ENCODE measurements around the gene KPNA1.

Gene KPNA1

GRCh38 chr3:122548619-122549018 is 33.9 kb upstream of the KPNA1 start:
- Histone ChIP-seq H3K4me1 (ENCODE audit: insufficient read depth, low read length) (no peaks in the 10 kb centered on the region), H3K27ac (ENCODE audit: low read depth, low read length) (no peak overlapping the region), H3K9me3 (ENCODE audit: insufficient read depth, low read depth, low read length) (no peaks in the 10 kb centered on the region), H3K4me3 (ENCODE audit: low read length) (no peak overlapping the region), H3K36me3 (ENCODE audit: insufficient read depth, low read length) (no peaks in the 10 kb centered on the region), H3K9ac (ENCODE audit: low read depth, low read length) (no peak overlapping the region), H3K27me3 (ENCODE audit: insufficient read depth, low read length) (no peaks in the 10 kb centered on the region)
- 94% methylated on average over 1 of the region's 1 CpG for WGBS

GRCh38 chr3:122548076-122548475 is 33.3 kb upstream of the KPNA1 start:
- H3K9ac ChIP-seq (ENCODE audit: low read depth, low read length) = no peak overlapping the region
- H3K9me3 ChIP-seq (ENCODE audit: insufficient read depth, low read depth, low read length) = no peaks in the 10 kb centered on the region
- no peaks in the 10 kb centered on the region for H3K27me3 ChIP-seq (ENCODE audit: insufficient read depth, low read length)
- H3K4me1 ChIP-seq (ENCODE audit: insufficient read depth, low read length) = no peaks in the 10 kb centered on the region
- H3K36me3 ChIP-seq (ENCODE audit: insufficient read depth, low read length) = no peaks in the 10 kb centered on the region
- 94% methylated on average over 3 of the region's 3 CpGs for WGBS
- no peak overlapping the region for H3K4me3 ChIP-seq (ENCODE audit: low read length)
- no peak overlapping the region for H3K27ac ChIP-seq (ENCODE audit: low read depth, low read length)

GRCh38 chr3:122546151-122546550 is 31.4 kb upstream of the KPNA1 start:
- whole genome bisulfite sequencing = 90% methylated on average over 5 of the region's 5 CpGs
- Histone ChIP-seq H3K9ac (ENCODE audit: low read depth, low read length) (no peak overlapping the region), H3K27ac (ENCODE audit: low read depth, low read length) (no peak overlapping the region), H3K36me3 (ENCODE audit: insufficient read depth, low read length) (no peaks in the 10 kb centered on the region), H3K4me1 (ENCODE audit: insufficient read depth, low read length) (no peaks in the 10 kb centered on the region), H3K27me3 (ENCODE audit: insufficient read depth, low read length) (no peaks in the 10 kb centered on the region), H3K9me3 (ENCODE audit: insufficient read depth, low read depth, low read length) (no peaks in the 10 kb centered on the region), H3K4me3 (ENCODE audit: low read length) (no peak overlapping the region)

GRCh38 chr3:122538956-122539490 is 24.3 kb upstream of the KPNA1 start:
- no peaks in the 10 kb centered on the region for H3K9me3 ChIP-seq (ENCODE audit: insufficient read depth, low read depth, low read length)
- no peaks in the 10 kb centered on the region for H3K36me3 ChIP-seq (ENCODE audit: insufficient read depth, low read length)
- H3K9ac ChIP-seq (ENCODE audit: low read depth, low read length) = no peak overlapping the region
- no peak overlapping the region for H3K27ac ChIP-seq (ENCODE audit: low read depth, low read length)
- no peaks in the 10 kb centered on the region for H3K27me3 ChIP-seq (ENCODE audit: insufficient read depth, low read length)
- 97% methylated on average over 7 of the region's 7 CpGs for WGBS
- H3K4me1 ChIP-seq (ENCODE audit: insufficient read depth, low read length) = peaks cover 27% of the 10 kb centered on the region
- no peak overlapping the region for H3K4me3 ChIP-seq (ENCODE audit: low read length)

- 29% methylated on average over 3 of the region's 3 CpGs for whole genome bisulfite sequencing
- Histone ChIP-seq H3K9me3 (ENCODE audit: insufficient read depth, low read depth, low read length) (no peaks in the 10 kb centered on the region), H3K27ac (ENCODE audit: low read depth, low read length) (peak overlapping the region; percentile 33; the same call in 1 of the 2 replicates), H3K9ac (ENCODE audit: low read depth, low read length) (no peak overlapping the region), H3K4me3 (ENCODE audit: low read length) (peak overlapping the region; percentile 1; the same call in 1 of the 2 replicates), H3K4me1 (ENCODE audit: insufficient read depth, low read length) (peaks cover 27% of the 10 kb centered on the region), H3K36me3 (ENCODE audit: insufficient read depth, low read length) (no peaks in the 10 kb centered on the region), H3K27me3 (ENCODE audit: insufficient read depth, low read length) (no peaks in the 10 kb centered on the region)
These were observed 21.9 kb upstream of the KPNA1 start for GRCh38 chr3:122536632-122537001.

- H3K27me3 ChIP-seq (ENCODE audit: insufficient read depth, low read length) = no peaks in the 10 kb centered on the region
- peaks cover 27% of the 10 kb centered on the region for H3K4me1 ChIP-seq (ENCODE audit: insufficient read depth, low read length)
- H3K9ac ChIP-seq (ENCODE audit: low read depth, low read length) = no peak overlapping the region
- no peaks in the 10 kb centered on the region for H3K36me3 ChIP-seq (ENCODE audit: insufficient read depth, low read length)
- 69% methylated on average over 6 of the region's 6 CpGs for WGBS
- H3K27ac ChIP-seq (ENCODE audit: low read depth, low read length) = peak overlapping the region; percentile 33; the same call in 1 of the 2 replicates
- peak overlapping the region; percentile 1; the same call in 1 of the 2 replicates for H3K4me3 ChIP-seq (ENCODE audit: low read length)
- H3K9me3 ChIP-seq (ENCODE audit: insufficient read depth, low read depth, low read length) = no peaks in the 10 kb centered on the region
These were observed 21.4 kb upstream of the KPNA1 start for GRCh38 chr3:122535964-122536631.

GRCh38 chr3:122533931-122534334 is 19.2 kb upstream of the KPNA1 start:
- H3K36me3 ChIP-seq (ENCODE audit: insufficient read depth, low read length) = no peaks in the 10 kb centered on the region
- 88% methylated on average over 1 of the region's 1 CpG for WGBS
- H3K27me3 ChIP-seq (ENCODE audit: insufficient read depth, low read length) = no peaks in the 10 kb centered on the region
- no peak overlapping the region for H3K4me3 ChIP-seq (ENCODE audit: low read length)
- H3K9me3 ChIP-seq (ENCODE audit: insufficient read depth, low read depth, low read length) = no peaks in the 10 kb centered on the region
- H3K4me1 ChIP-seq (ENCODE audit: insufficient read depth, low read length) = peaks cover 27% of the 10 kb centered on the region
- no peak overlapping the region for H3K9ac ChIP-seq (ENCODE audit: low read depth, low read length)
- H3K27ac ChIP-seq (ENCODE audit: low read depth, low read length) = no peak overlapping the region

GRCh38 chr3:122533480-122533879 is 18.7 kb upstream of the KPNA1 start:
- 92% methylated on average over 2 of the region's 2 CpGs for WGBS
- no peaks in the 10 kb centered on the region for H3K27me3 ChIP-seq (ENCODE audit: insufficient read depth, low read length)
- peaks cover 27% of the 10 kb centered on the region for H3K4me1 ChIP-seq (ENCODE audit: insufficient read depth, low read length)
- no peaks in the 10 kb centered on the region for H3K36me3 ChIP-seq (ENCODE audit: insufficient read depth, low read length)
- H3K27ac ChIP-seq (ENCODE audit: low read depth, low read length) = no peak overlapping the region
- H3K9me3 ChIP-seq (ENCODE audit: insufficient read depth, low read depth, low read length) = no peaks in the 10 kb centered on the region
- H3K9ac ChIP-seq (ENCODE audit: low read depth, low read length) = no peak overlapping the region
- no peak overlapping the region for H3K4me3 ChIP-seq (ENCODE audit: low read length)

- Histone ChIP-seq H3K4me1 (ENCODE audit: insufficient read depth, low read length) (no peaks in the 10 kb centered on the region; the same call in 1 of the 2 replicates), H3K9ac (ENCODE audit: low read depth, low read length) (no peak overlapping the region), H3K9me3 (ENCODE audit: insufficient read depth, low read depth, low read length) (no peaks in the 10 kb centered on the region), H3K36me3 (ENCODE audit: insufficient read depth, low read length) (no peaks in the 10 kb centered on the region), H3K4me3 (ENCODE audit: low read length) (no peak overlapping the region), H3K27ac (ENCODE audit: low read depth, low read length) (no peak overlapping the region), H3K27me3 (ENCODE audit: insufficient read depth, low read length) (no peaks in the 10 kb centered on the region)
- 92% methylated on average over 2 of the region's 2 CpGs for WGBS
These were observed 15.4 kb upstream of the KPNA1 start for GRCh38 chr3:122530164-122530563.

GRCh38 chr3:122523317-122523716 is 8.6 kb upstream of the KPNA1 start:
- no peak overlapping the region for H3K9ac ChIP-seq (ENCODE audit: low read depth, low read length)
- no peaks in the 10 kb centered on the region for H3K36me3 ChIP-seq (ENCODE audit: insufficient read depth, low read length)
- no peak overlapping the region for H3K4me3 ChIP-seq (ENCODE audit: low read length)
- 92% methylated on average over 10 of the region's 11 CpGs for WGBS
- H3K27ac ChIP-seq (ENCODE audit: low read depth, low read length) = no peak overlapping the region
- H3K4me1 ChIP-seq (ENCODE audit: insufficient read depth, low read length) = no peaks in the 10 kb centered on the region
- H3K27me3 ChIP-seq (ENCODE audit: insufficient read depth, low read length) = no peaks in the 10 kb centered on the region
- no peaks in the 10 kb centered on the region for H3K9me3 ChIP-seq (ENCODE audit: insufficient read depth, low read depth, low read length)

- 94% methylated on average over 4 of the region's 4 CpGs for WGBS
- H3K27ac ChIP-seq (ENCODE audit: low read depth, low read length) = no peak overlapping the region
- H3K4me3 ChIP-seq (ENCODE audit: low read length) = no peak overlapping the region
- no peaks in the 10 kb centered on the region for H3K4me1 ChIP-seq (ENCODE audit: insufficient read depth, low read length)
- no peaks in the 10 kb centered on the region for H3K27me3 ChIP-seq (ENCODE audit: insufficient read depth, low read length)
- H3K9me3 ChIP-seq (ENCODE audit: insufficient read depth, low read depth, low read length) = no peaks in the 10 kb centered on the region
- no peaks in the 10 kb centered on the region for H3K36me3 ChIP-seq (ENCODE audit: insufficient read depth, low read length)
- no peak overlapping the region for H3K9ac ChIP-seq (ENCODE audit: low read depth, low read length)
These were observed 6.1 kb upstream of the KPNA1 start for GRCh38 chr3:122520861-122521260.

- Histone ChIP-seq H3K9me3 (ENCODE audit: insufficient read depth, low read depth, low read length) (no peaks in the 10 kb centered on the region), H3K27me3 (ENCODE audit: insufficient read depth, low read length) (no peaks in the 10 kb centered on the region), H3K4me1 (ENCODE audit: insufficient read depth, low read length) (no peaks in the 10 kb centered on the region), H3K4me3 (ENCODE audit: low read length) (no peak overlapping the region), H3K36me3 (ENCODE audit: insufficient read depth, low read length) (no peaks in the 10 kb centered on the region), H3K27ac (ENCODE audit: low read depth, low read length) (no peak overlapping the region), H3K9ac (ENCODE audit: low read depth, low read length) (no peak overlapping the region)
These were observed 5.0 kb upstream of the KPNA1 start for GRCh38 chr3:122519693-122520092.

Measured in HUES64 (cell line).